ENCODE measurements around the gene ACAN.

DNA sequence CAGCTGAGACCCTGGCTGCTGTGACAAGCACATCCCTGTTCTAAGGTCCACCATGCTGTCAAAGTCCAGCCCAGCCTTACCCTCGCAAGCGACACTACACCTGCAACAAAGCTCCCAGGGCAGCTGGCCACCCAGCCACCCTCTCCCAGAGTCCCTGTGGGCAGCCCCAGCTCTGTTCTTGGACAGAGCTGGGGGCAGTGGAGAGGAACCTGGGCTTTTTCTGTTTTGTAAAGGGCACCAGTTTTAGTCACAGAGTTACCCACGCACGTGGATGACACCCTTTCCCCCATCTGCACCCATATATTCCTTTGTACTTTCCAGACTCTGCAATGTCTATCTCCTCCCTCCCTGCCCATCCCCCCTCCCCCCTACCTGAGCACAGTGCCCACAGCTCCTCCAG, 38.9 kb downstream of the ACAN start:
- TF ChIP-seq, protein P1, sequence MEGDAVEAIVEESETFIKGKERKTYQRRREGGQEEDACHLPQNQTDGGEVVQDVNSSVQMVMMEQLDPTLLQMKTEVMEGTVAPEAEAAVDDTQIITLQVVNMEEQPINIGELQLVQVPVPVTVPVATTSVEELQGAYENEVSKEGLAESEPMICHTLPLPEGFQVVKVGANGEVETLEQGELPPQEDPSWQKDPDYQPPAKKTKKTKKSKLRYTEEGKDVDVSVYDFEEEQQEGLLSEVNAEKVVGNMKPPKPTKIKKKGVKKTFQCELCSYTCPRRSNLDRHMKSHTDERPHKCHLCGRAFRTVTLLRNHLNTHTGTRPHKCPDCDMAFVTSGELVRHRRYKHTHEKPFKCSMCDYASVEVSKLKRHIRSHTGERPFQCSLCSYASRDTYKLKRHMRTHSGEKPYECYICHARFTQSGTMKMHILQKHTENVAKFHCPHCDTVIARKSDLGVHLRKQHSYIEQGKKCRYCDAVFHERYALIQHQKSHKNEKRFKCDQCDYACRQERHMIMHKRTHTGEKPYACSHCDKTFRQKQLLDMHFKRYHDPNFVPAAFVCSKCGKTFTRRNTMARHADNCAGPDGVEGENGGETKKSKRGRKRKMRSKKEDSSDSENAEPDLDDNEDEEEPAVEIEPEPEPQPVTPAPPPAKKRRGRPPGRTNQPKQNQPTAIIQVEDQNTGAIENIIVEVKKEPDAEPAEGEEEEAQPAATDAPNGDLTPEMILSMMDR (conservative IDR thresholded peaks at IDR 0.05; ENCODE audit: low read depth, low read length) = no peak
- no peak for TF ChIP-seq EZH2 (IDR thresholded peaks at IDR 0.05; ENCODE audit: borderline replicate concordance, low read depth, low read length, poor library complexity, severe bottlenecking)
